ENCODE data around the gene ADIPOR1.

DNA sequence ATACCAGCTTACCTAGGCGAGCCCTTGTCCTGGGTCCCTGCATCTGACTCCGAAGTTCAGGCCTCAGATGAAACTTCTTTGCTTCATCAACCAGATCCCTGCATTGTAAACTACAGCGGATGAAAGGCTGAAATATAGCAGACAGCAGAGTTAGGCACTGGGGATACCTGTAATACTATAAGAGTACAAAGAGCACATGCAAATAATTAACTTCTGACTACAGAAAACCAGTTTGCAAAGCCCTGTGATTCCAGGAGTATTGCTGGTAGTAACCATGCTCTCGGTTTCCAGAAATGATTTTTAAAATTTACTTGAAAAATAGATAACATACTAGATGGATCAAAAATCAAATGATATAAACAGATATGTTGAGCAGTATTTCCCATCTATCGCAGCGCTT is 49.1 kb downstream of the ADIPOR1 start:
- TF ChIP-seq, protein P1, sequence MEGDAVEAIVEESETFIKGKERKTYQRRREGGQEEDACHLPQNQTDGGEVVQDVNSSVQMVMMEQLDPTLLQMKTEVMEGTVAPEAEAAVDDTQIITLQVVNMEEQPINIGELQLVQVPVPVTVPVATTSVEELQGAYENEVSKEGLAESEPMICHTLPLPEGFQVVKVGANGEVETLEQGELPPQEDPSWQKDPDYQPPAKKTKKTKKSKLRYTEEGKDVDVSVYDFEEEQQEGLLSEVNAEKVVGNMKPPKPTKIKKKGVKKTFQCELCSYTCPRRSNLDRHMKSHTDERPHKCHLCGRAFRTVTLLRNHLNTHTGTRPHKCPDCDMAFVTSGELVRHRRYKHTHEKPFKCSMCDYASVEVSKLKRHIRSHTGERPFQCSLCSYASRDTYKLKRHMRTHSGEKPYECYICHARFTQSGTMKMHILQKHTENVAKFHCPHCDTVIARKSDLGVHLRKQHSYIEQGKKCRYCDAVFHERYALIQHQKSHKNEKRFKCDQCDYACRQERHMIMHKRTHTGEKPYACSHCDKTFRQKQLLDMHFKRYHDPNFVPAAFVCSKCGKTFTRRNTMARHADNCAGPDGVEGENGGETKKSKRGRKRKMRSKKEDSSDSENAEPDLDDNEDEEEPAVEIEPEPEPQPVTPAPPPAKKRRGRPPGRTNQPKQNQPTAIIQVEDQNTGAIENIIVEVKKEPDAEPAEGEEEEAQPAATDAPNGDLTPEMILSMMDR (IDR thresholded peaks at IDR 0.05), result no peak
- no peak for TF ChIP-seq POLR2AphosphoS5 (IDR thresholded peaks at IDR 0.05)
- TF ChIP-seq POLR2A (IDR thresholded peaks at IDR 0.05), result no peak
